IMR-90 (cell line): ENCODE measurements around the gene FBN1. TPM values are rescaled to one million over a fixed set of nuclear protein-coding genes. Genes with fewer than 3 reads are reported as not detected.

Source experiments
- ATAC-seq: fragments of 200-7000 bp; cut with Tn5 transposase; 2 replicates; pipeline ENCODE4 v1.9.1; 2020; ENCODE audit warnings: low read depth, mild to moderate bottlenecking, moderate library complexity
- BruUV-seq: library from RNA; stranded (reverse); fragments of 400-500 nt; replicated peaks from 2 replicates; lab custom pipeline; 2021; lab: Mats Ljungman, UMichigan
- CTCF ChIA-PET: fragments of 300-600 bp; formaldehyde crosslinking; extraction: SDS; loops from one replicate; lab custom pipeline; 2021; ENCODE audit warnings: antibody characterized with exemption; lab: Yijun Ruan, JAX
- POLR2A ChIA-PET: fragments of 300-600 bp; sonication (Branson Sonifier 250); formaldehyde crosslinking; loops from one replicate; lab custom pipeline; 2022; ENCODE audit warnings: antibody characterized with exemption; ENCODE audit not compliant: unreplicated experiment; lab: Charles Lee
- DNase-seq: peaks from one replicate; pipeline ENCODE4 v3.0.0; 2013
- H2AFZ ChIP-seq: replicated peaks from 2 replicates; pipeline ENCODE3; 2013; ENCODE audit warnings: low read length, mild to moderate bottlenecking; ENCODE audit not compliant: poor library complexity
- H2AK5ac ChIP-seq: 2 replicates; pipeline ENCODE4 v1.6.1; 2013; ENCODE audit warnings: low read depth, low read length, inconsistent platforms
- H2AK9ac ChIP-seq: replicated peaks from 2 replicates; pipeline ENCODE3; 2013; ENCODE audit warnings: mild to moderate bottlenecking, low read depth, low read length, moderate library complexity; ENCODE audit not compliant: poor library complexity
- H2BK120ac ChIP-seq: 2 replicates; pipeline ENCODE4 v1.6.1; 2013; ENCODE audit warnings: low read depth, low read length, inconsistent platforms
- H2BK15ac ChIP-seq: 3 replicates; pipeline ENCODE4 v1.6.1; 2013; ENCODE audit warnings: low read depth, low read length, inconsistent platforms
- H2BK20ac ChIP-seq: 2 replicates; pipeline ENCODE4 v1.6.1; 2013; ENCODE audit warnings: low read depth, mild to moderate bottlenecking, inconsistent platforms, low read length, moderate library complexity
- H2BK5ac ChIP-seq: 2 replicates; pipeline ENCODE4 v1.6.1; 2013; ENCODE audit warnings: mild to moderate bottlenecking, low read depth, low read length, inconsistent platforms; ENCODE audit not compliant: poor library complexity, severe bottlenecking
- H3K14ac ChIP-seq: replicated peaks from 2 replicates; pipeline ENCODE4 v1.6.1; 2013; ENCODE audit warnings: low read depth, low read length, inconsistent platforms
- H3K18ac ChIP-seq: 2 replicates; pipeline ENCODE4 v1.6.1; 2013; ENCODE audit warnings: low read depth, low read length, control low read depth
- H3K23ac ChIP-seq: 2 replicates; pipeline ENCODE4 v1.6.1; 2013; ENCODE audit warnings: low read depth, low read length, inconsistent platforms
- H3K27ac ChIP-seq: 2 replicates; pipeline ENCODE4 v1.5.1; 2013; ENCODE audit warnings: mild to moderate bottlenecking, control low read depth, low read length; ENCODE audit not compliant: insufficient read depth
- H3K27me3 ChIP-seq: 2 replicates; pipeline ENCODE4 v1.6.1; 2013; ENCODE audit warnings: low read length; ENCODE audit not compliant: control insufficient read depth, insufficient read depth
- H3K36me3 ChIP-seq: 2 replicates; pipeline ENCODE4 v1.6.1; 2013; ENCODE audit warnings: low read length, mixed read lengths; ENCODE audit not compliant: control insufficient read depth, insufficient read depth
- H3K4ac ChIP-seq: 2 replicates; pipeline ENCODE4 v1.6.1; 2013; ENCODE audit warnings: low read depth, low read length, inconsistent platforms
- H3K4me1 ChIP-seq: 2 replicates; pipeline ENCODE4 v1.6.1; 2013; ENCODE audit warnings: low read length, mixed read lengths; ENCODE audit not compliant: control insufficient read depth, insufficient read depth
- H3K4me2 ChIP-seq: 2 replicates; pipeline ENCODE4 v1.6.1; 2013; ENCODE audit warnings: low read depth, mild to moderate bottlenecking, control low read depth, low read length, moderate library complexity
- H3K4me3 ChIP-seq: 2 replicates; pipeline ENCODE4 v1.5.1; 2013; ENCODE audit warnings: low read depth, mild to moderate bottlenecking, control low read depth, low read length, moderate library complexity; ENCODE audit not compliant: insufficient read depth
- H3K56ac ChIP-seq: 2 replicates; pipeline ENCODE4 v1.6.1; 2013; ENCODE audit warnings: low read length, inconsistent platforms; ENCODE audit not compliant: insufficient read depth; ENCODE audit errors: extremely low read depth
- H3K79me1 ChIP-seq, 2 experiments: 2 replicates each; pipeline ENCODE4 v1.6.1; 2013; ENCODE audit warnings: low read length in 2 of 2, inconsistent platforms in 1 of 2, low read depth in 1 of 2
- H3K9ac ChIP-seq: 2 replicates; pipeline ENCODE4 v1.6.1; 2013; ENCODE audit warnings: low read depth, low read length, control low read depth
- H3K9me1 ChIP-seq: 2 replicates; pipeline ENCODE4 v1.6.1; 2013; ENCODE audit warnings: low read length, inconsistent platforms; ENCODE audit not compliant: insufficient read depth
- H3K9me3 ChIP-seq: 2 replicates; pipeline ENCODE4 v1.6.1; 2013; ENCODE audit warnings: low read length; ENCODE audit not compliant: control insufficient read depth, insufficient read depth
- H4K20me1 ChIP-seq: 2 replicates; pipeline ENCODE4 v1.6.1; 2013; ENCODE audit warnings: low read length, inconsistent platforms; ENCODE audit not compliant: insufficient read depth
- H4K5ac ChIP-seq: 2 replicates; pipeline ENCODE4 v1.6.1; 2013; ENCODE audit warnings: mild to moderate bottlenecking, low read depth, low read length, control low read depth
- H4K8ac ChIP-seq, 2 experiments: 2 replicates each; pipeline ENCODE4 v1.6.1; 2013; ENCODE audit warnings: low read depth in 2 of 2, low read length in 2 of 2, control low read depth in 1 of 2, inconsistent platforms in 1 of 2
- H4K91ac ChIP-seq: 2 replicates; pipeline ENCODE4 v1.6.1; 2013; ENCODE audit warnings: low read depth, low read length, inconsistent platforms; ENCODE audit not compliant: insufficient read depth
- CTCF ChIP-seq: conservative IDR thresholded peaks from 2 replicates; pipeline ENCODE4 v1.5.1; 2012; ENCODE audit warnings: mild to moderate bottlenecking, low read depth, low read length, improper control_type of control experiment
- ELK1 ChIP-seq: fragments of 150-350 bp; IDR thresholded peaks from 2 replicates; pipeline ENCODE4 v1.6.1; 2016; ENCODE audit warnings: low read depth, mild to moderate bottlenecking, low read length, moderate library complexity, borderline replicate concordance
- MAFK ChIP-seq: IDR thresholded peaks from 2 replicates; pipeline ENCODE4 v1.6.1; 2012; ENCODE audit warnings: low read depth, low read length, improper control_type of control experiment
- RFX5 ChIP-seq: IDR thresholded peaks from 2 replicates; pipeline ENCODE4 v1.8.0; 2012; ENCODE audit warnings: low read depth, mild to moderate bottlenecking, low read length, moderate library complexity
- SMC3 ChIP-seq: fragments of 150-350 bp; IDR thresholded peaks from 2 replicates; pipeline ENCODE4 v1.6.1; 2016; ENCODE audit warnings: low read depth, mild to moderate bottlenecking, antibody characterized with exemption, low read length, moderate library complexity
- WGBS, 2 experiments: methylation state at CpG; one replicate each; pipeline versions ENCODE4 v1.1.5 to v1.1.7; 2013; ENCODE audit warnings: missing lambda C conversion rate in 2 of 2; ENCODE audit not compliant: insufficient read length in 1 of 2; ENCODE audit errors: extremely low coverage in 2 of 2; 5-methylcytosine and 5-hydroxymethylcytosine counted together
- dilution Hi-C: fragments of 300-500 bp; cut with HindIII; formaldehyde crosslinking; loops from one replicate; pipeline ENCODE4 v1.14.3; 2018; ENCODE audit warnings: low sequenced_read_pairs; ENCODE audit not compliant: unreplicated experiment
- in situ Hi-C: fragments of 300-500 bp; cut with MboI; formaldehyde crosslinking; loops from 3 replicates; pipeline ENCODE4 v1.14.3; 2019; ENCODE audit warnings: low sequenced_read_pairs, inconsistent platforms, mixed read lengths
- intact Hi-C: fragments of 100-400 bp; cut with micrococcal nuclease; formaldehyde crosslinking; loops from 2 replicates; pipeline ENCODE4 v1.10.0; 2022
- polyA plus RNA-seq, 3 experiments: library from polyadenylated mRNA; depleted of rRNA; stranded (reverse); fragments of >200 nt; gene quantifications; 2 replicates each; pipeline ENCODE4 v1.2.3, GENCODE V29; 2012; ENCODE audit warnings: low replicate concordance in 1 of 3
- total RNA-seq: library from RNA; depleted of rRNA; stranded (reverse); fragments of >200 nt; gene quantifications from 2 replicates; pipeline ENCODE4 v1.2.3, GENCODE V29; 2012

The FBN1 gene
- total and polyA plus RNA-seq, 2 of the 4 experiments (the other 2 are of a cell fraction) = 134 to 283 TPM

GRCh38 chr15:48392356-48392755, 253.2 kb downstream of the FBN1 start:
- ATAC-seq (no peak), DNase-seq (no peak)
- Histone ChIP-seq H2BK120ac (peak overlapping the region; percentile 37; the same call in 1 of the 2 replicates), H3K23ac (no peak overlapping the region), H3K9me1 (peaks cover 33% of the 10 kb centered on the region), H4K5ac (no peak overlapping the region), H3K9ac (no peak overlapping the region), H3K4ac (peak overlapping the region; percentile 31), H3K27me3 (no peaks in the 10 kb centered on the region), H4K20me1 (no peaks in the 10 kb centered on the region), H2BK15ac (peak overlapping the region; percentile 26; the same call in 1 of the 3 replicates), H2AK9ac (no peak overlapping the region), H3K9me3 (no peaks in the 10 kb centered on the region), H3K4me1 (peaks cover 22% of the 10 kb centered on the region), H3K18ac (no peak overlapping the region; the same call in 1 of the 2 replicates), H2BK20ac (peak overlapping the region; percentile 26), H2BK5ac (no peak overlapping the region), H3K56ac (no peak overlapping the region), H3K79me1 (no peaks in the 10 kb centered on the region), H3K14ac (peak overlapping the region; percentile 42; the same call in 1 of the 2 replicates), H3K36me3 (no peaks in the 10 kb centered on the region), H3K4me3 (no peak overlapping the region), H4K8ac (peak overlapping the region in 1 of 2 experiments; percentile 20; a peak in 1 of 4 replicates), H2AK5ac (peak overlapping the region; percentile 49; the same call in 1 of the 2 replicates), H3K27ac (no peak overlapping the region), H2AFZ (peak overlapping the region; percentile 49), H3K4me2 (no peak overlapping the region), H4K91ac (0 out of 2 replicates have a peak overlapping the region, but pooled peaks have one; percentile 29)
- BruUV-seq = no TSS peak
- dilution Hi-C loops = no loop called here
- WGBS, 2 experiments = 58% methylated on average over 3 of the region's 4 CpGs; no CpG with 5 or more reads in 1 of the 2 experiments
- CTCF ChIA-PET = no interaction called here
- intact Hi-C loops = no loop called here
- in situ Hi-C loops = no loop called here
- POLR2A ChIA-PET = interaction anchor here (0.6 kb wide), 1 partner anchor 30 kb away, joined by 7 read pairs; no protein-coding TSS in a partner anchor
- TF ChIP-seq MAFK (no peak), SMC3 (no peak), ELK1 (no peak), RFX5 (no peak), CTCF (no peak)
